Germinal center (tissue), 1 donor: ENCODE measurements around the gene PSMD2.
"Not testable (repeated sequence)": the region's sequence is repeated elsewhere in the genome, so short reads cannot be mapped to it uniquely, and the experiment has no call there.

Experiments used
- DNase-seq: peaks from one replicate; pipeline ENCODE4 v3.0.0; 2012; ENCODE audit warnings: mixed read lengths, low spot score

PSMD2 gene

DNA sequence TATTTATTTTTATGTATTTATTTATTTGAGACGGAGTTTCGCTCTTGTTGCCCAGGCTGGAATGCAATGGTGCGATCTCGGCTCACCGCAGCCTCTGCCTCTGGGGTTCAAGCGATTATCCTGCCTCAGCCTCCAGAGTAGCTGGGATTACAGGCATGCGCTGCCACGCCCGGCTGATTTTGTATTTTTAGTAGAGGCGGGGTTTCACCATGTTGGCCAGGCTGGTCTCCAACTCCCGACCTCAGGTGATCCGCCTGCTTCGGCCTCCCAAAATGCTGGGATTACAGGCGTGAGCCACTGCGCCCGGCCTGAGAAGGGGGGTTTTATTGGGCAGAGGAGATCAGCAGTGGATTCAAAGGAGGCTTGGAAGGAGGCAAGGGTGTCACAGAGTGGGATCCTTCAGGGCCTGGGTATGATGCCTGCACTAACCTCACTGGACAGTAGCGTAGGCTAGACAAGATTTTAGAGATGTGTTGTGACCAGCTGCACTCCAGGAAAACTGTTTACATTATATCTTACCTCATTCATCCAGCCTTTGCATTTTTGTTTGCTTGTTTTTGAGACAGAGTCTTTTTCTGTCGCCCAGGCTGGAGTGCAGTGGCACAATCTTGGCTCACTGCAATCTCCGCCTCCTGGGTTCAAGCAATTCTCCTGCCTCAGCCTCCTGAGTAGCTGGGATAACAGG, 40.6 kb downstream of the PSMD2 start:
- DNase-seq: not testable (repeated sequence)

DNA sequence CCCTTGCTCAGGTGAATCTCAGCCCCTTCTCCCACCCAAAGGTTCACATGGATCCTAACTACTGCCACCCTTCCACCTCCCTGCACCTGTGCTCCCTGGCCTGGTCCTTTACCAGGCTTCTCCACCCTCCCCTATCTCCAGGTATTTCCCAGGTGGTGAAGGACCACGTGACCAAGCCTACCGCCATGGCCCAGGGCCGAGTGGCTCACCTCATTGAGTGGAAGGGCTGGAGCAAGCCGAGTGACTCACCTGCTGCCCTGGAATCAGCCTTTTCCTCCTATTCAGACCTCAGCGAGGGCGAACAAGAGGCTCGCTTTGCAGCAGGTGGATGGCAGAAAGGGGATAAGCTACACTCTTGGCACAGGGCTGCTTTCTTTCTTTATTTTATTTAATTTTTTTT, 42.9 kb downstream of the PSMD2 start:
- DNase-seq: no peak

DNA sequence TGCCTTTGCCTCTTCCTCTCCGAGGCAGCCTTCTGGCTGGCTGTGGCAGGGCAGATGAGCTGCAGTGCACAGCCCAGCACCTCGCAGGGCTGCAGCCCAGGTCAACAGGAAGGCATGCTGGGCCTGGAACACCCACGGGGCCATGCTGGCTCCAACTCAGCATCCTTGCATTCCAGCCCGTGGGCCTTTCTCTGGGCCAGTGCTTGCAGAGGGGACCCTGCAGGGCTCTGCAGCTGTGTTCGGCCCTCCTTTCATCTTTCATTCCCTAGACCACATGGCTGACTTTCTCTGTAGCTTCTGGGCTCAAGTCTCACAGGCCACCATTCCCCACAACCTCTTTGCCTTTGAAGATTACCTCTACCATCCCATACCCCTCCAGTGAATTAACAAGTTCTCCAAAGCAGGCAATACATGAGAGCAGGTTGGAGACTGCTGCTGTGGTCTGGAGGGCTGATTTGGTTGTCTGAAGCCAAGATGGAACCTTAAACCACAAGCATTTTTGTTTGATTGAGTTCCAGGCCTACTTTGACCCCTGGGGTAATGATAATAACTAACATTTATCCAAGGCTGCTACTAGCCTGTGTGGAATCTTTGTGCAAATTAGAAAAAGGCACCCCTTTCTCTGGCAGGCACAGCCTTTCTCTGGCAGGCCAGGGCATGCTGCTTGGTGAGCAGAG, 44.3 kb downstream of the PSMD2 start:
- no peak for DNase-seq

DNA sequence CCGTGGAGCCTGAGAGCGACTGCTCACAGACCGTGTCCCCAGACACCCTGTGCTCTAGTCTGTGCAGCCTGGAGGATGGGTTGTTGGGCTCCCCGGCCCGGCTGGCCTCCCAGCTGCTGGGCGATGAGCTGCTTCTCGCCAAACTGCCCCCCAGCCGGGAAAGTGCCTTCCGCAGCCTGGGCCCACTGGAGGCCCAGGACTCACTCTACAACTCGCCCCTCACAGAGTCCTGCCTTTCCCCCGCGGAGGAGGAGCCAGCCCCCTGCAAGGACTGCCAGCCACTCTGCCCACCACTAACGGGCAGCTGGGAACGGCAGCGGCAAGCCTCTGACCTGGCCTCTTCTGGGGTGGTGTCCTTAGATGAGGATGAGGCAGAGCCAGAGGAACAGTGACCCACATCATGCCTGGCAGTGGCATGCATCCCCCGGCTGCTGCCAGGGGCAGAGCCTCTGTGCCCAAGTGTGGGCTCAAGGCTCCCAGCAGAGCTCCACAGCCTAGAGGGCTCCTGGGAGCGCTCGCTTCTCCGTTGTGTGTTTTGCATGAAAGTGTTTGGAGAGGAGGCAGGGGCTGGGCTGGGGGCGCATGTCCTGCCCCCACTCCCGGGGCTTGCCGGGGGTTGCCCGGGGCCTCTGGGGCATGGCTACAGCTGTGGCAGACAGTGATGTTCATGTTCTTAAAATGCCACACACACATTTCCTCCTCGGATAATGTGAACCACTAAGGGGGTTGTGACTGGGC, 45.7 kb downstream of the PSMD2 start:
- no peak for DNase-seq

DNA sequence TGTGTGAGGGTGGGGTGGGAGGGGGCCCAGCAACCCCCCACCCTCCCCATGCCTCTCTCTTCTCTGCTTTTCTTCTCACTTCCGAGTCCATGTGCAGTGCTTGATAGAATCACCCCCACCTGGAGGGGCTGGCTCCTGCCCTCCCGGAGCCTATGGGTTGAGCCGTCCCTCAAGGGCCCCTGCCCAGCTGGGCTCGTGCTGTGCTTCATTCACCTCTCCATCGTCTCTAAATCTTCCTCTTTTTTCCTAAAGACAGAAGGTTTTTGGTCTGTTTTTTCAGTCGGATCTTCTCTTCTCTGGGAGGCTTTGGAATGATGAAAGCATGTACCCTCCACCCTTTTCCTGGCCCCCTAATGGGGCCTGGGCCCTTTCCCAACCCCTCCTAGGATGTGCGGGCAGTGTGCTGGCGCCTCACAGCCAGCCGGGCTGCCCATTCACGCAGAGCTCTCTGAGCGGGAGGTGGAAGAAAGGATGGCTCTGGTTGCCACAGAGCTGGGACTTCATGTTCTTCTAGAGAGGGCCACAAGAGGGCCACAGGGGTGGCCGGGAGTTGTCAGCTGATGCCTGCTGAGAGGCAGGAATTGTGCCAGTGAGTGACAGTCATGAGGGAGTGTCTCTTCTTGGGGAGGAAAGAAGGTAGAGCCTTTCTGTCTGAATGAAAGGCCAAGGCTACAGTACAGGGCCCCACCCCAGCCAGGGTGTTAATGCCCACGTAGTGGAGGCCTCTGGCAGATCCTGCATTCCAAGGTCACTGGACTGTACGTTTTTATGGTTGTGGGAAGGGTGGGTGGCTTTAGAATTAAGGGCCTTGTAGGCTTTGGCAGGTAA, 46.5 kb downstream of the PSMD2 start:
- no peak for DNase-seq

DNA sequence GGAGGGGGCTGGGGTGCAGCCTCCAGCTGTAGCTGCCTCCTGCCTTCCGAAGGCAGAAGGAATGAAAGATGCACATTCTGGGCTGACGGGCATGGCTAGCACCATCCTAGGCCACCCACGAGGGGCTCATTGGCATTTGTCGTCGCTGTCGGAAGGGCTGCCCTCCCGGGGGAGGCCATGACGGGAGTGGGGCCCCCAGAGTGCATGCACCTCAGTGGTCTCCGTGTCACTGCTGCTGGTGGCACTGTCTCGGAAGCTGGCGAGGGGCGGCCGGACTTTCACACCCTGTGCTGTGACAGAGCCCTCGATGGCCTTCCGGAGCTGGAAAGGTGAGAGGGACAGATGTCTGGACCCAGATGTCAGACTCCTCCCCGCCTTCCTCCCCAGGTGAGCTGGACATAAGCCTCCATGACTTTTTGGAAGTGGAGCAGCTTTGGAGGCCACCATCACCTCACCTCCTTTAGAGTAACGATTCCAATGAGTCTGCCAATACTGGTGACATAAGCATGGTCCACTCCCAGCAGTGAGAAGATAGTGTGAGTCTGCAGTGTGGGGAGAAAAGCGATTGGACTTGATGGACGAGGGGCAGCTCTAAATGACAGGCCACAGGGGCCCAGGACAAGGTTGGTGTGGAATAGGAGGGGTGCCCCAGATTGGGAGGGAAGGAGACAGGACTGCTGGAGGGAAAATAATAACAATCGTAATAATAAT, 47.6 kb downstream of the PSMD2 start:
- no peak for DNase-seq

DNA sequence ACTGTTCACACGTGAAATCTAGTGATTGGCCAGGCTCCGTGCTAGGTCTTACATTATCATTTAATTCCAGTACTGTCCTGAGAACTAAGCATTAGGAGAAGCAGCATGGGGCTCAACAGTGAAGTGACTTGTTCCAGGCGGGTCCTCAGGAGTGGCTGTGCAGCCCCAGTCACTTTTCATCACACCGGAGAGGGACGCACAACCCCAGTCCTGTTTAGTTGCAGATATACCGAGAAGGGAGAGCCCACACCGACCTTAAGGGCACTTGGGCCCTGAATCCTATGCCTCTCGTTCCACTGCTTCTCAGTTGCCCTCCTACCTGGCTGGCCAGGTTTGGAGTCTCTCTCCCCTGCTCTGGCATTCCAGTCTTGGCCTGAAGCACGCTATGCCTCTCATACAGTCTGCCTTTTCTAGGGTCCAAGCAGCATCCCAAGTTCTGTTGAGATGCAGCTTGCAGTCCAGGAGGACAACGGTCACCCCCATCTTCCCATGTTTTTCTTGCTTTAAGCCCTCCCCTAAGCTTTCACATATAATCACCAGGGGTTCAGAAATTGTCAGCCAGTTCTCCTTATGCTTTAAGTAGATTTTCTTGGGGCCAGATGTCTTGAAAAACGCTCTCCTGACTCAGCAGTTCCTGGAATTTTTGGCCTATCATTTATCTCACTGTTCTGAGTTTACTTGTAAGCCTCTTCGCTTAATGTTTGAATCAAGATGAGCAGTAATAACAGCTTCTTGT, 48.4 kb downstream of the PSMD2 start:
- DNase-seq: no peak

DNA sequence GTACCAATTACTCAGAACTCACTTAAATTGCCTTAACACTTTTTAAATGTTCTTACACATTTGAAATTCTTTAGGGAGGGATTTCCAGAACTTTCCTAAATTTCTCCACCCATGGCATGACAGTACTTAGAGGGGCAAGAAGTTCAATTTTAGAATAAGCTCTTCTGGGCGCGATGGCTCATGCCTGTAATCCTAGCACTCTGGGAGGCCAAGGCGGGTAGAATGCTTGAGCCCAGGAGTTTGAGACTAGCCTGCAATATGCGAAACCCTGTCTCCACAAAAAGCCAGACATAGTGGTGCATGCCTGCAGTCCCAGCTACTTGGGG, 49.0 kb downstream of the PSMD2 start:
- no peak for DNase-seq

DNA sequence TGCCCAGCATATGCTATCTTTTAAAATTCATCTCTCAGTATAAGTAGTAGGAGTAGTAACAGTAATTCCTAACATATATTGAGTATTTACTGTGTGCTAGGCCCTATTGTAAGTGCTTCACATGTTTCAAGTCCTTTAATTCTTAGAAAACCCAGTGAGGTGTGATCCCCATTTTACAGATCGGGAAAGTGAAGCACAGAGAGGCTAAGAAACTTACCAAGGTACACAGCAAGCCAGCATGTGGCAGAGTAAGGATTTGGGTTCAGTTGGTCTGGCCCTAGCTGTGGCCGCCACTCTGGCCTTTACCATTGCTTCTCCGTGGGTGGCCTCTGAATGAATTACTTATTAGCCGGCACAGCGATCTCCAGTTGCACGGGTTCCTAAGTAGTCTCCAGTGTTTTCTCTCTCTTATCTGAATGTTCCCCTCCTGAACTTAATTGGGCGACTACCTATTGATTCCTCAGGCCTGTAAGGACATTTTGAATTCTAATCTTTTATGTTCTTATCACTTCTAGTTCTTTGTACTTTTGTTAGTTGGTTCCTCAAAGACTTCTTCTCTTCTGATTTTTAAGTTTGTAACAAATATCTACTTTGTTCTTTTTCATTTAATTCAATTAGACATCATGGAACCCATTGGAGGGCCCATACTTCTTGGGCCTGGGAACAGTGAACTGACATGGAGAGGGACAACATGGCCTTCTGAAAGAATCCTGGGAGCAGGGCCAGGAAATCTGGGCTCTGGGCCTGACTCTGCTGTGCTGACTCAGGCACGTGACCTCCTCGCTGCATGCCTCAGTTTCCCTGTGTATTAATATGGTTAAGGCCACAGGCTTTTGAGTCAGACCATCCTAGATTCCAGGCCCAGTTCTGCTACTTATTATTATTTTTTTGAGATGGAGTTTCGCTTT, 50.8 kb downstream of the PSMD2 start:
- no peak for DNase-seq

DNA sequence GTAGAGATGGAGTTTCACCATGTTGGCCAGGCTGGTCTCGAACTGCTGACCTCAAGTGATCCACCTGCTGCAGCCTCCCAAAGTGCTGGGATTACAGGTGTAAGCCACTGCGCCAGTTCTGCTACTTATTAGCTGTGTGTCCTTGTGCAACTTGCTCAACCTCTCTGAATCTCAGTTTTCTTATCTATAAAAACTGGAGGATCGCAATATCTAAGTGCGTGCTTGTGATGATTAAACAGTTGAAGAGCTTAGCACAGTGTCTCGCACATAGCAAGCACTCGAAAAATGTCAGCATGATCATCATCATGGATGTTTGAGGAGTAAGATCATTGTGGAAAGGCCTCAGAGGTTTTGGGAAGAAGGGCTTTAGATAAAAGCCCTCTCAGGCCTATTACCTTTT, 51.6 kb downstream of the PSMD2 start:
- no peak for DNase-seq

DNA sequence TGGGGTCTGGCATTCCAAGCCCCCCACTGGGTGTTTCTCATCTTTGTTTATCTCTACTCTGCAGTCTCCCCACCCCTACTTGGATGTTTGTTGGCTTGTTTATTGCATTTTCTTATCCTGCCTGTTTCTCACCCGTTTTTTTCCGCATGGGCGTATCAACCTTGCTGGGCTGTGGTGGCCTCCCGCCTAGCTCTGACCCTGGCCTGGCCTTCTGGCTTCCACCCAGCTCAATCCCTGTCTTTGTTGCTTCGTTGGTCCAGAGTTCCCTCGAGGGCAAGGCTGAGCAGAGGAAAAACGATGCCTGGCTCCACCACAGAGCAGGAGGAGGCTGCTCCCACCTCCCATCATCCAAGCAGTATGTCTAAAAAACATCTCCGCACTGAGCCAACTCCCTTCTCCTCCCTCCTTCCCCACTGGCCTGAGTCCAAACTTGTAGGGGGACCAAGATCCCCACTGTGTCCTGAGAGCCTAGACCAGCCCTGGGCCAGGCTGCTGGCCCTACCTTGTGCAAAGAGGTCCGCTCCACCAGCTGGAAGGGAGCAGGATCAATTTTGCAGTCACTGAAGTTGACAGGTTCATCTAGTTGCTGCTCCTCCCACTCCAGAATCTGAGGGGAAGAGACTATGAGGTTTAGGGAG, 52.6 kb downstream of the PSMD2 start:
- DNase-seq: no peak

DNA sequence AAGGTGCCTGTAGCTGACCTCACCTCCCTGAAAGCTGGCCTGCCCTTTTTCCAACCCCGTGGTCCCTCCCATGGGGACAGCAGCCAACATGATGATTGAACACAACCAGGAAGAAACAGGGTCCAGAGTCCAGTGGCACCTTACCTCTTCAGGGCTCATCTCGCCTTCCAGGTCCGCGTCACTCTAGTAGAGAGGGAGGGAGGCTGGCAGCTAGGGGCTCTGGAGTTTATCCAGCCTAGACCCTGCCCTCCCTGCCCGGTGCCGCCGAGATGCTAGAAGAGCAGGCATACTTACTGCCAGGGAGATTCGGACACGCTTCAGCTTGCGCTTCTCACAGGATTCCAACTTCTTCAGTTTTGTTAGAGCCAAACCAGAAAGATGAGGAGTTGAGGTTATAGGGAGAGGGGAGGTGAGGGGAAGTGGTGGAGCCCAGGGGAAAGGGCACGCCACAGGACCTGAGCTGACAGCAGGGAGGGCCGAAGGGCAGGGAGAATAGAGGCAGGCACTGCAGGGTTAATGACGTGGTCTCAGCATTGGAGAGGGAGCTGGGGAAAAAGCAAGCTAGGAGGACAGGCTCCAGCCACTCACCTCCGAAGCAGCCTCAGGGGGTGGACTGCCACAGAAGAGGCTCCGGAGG, 53.2 kb downstream of the PSMD2 start:
- no peak for DNase-seq

DNA sequence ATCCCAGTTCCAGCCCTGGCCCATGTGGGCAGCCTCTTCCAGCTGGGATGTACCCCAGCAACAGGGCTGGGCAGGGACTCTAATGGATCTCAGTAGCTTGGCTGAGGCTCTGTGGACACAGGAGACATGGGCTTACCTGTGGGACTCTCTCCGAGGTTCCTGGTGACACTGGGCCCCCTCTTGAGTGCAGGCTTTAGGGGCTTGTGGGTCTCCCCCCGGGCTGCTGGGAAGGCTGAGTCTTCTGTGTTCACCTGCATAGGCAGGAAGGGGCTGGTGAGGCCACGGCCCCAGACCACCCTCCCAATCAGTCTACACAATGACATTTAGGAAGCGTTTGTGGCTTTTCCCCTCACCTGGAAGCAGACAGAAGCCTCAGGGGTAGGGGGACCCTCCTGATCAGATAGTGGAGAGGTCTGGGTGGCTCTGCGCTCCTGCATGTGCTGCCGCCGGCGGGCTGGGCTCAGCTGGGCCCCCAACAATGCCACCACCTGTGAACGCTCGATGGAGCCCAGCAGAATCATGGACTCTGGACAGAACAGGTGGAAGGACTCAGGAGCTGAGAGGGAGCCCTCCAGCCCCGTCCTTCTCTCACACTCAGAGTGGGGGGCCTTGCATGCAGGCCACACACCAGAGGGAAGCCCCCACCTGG, 54.0 kb downstream of the PSMD2 start:
- DNase-seq: no peak

DNA sequence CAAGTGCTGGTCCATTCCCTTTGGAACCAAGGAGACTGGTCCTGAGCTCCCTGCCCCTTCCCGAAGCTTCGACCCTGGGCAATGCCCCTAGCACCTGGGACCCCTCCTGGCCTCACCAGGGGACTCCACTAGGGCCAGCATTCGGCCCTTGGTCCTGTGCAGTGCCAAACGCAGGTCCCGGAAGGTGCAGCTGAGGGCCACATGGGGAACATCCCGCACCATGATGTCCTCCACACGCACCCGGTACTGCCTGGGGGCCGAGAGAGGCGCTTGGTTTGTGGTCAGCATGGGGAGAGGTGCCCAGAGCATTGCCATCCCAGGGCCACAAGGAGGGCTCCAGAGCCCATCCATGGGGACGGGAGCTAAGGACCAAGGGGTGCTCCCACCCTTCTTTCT, 54.5 kb downstream of the PSMD2 start:
- DNase-seq: no peak

DNA sequence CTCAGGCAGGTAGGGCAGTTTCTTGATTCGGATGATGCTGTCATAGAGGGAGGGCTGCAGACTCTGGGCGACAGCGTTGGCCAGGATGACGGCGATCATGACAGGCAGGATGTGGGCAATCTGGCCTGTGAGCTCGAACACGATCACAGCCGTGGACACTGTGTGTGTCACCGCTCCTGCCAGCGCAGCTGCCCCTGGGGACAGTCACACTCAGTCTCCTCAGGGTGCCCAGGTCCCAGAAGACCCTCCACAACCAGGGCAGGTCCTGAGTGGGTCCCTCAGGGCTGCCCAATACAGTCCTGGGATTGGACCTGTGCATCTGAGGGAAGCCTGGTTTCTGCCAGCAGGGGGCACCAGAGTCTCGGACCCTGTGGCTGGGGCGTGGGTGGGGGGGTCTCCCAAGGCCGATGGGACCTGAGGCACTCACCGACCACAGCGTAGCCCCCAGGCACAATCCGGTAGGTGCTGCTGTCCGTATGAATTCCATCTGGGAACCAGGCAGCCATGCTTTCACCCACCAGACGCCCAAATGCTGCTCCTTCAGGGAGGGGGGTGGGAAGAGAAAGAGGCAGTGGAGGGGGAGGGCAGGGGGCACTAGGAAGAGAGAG, 55.2 kb downstream of the PSMD2 start:
- peak; percentile 64 for DNase-seq

DNA sequence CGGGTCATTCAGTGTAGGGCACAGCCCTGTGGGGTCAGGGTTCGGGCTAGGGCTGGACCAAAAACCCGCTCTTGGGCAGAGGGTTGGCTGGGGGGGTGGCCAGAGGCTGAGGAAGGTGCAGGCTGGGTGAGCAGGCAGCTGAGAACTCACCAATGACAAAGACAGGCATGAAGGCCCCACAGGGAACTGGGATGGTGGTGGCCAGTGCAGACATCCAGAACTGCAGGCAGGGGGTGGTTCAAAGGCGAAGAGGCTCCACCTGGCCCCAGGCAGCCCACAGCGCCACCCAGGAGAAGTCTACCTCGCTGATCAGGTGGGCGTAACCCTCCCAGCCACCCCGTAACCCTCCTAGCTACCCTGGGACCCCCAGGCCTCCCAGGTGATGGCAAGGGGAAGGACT, 55.7 kb downstream of the PSMD2 start:
- DNase-seq: no peak

DNA sequence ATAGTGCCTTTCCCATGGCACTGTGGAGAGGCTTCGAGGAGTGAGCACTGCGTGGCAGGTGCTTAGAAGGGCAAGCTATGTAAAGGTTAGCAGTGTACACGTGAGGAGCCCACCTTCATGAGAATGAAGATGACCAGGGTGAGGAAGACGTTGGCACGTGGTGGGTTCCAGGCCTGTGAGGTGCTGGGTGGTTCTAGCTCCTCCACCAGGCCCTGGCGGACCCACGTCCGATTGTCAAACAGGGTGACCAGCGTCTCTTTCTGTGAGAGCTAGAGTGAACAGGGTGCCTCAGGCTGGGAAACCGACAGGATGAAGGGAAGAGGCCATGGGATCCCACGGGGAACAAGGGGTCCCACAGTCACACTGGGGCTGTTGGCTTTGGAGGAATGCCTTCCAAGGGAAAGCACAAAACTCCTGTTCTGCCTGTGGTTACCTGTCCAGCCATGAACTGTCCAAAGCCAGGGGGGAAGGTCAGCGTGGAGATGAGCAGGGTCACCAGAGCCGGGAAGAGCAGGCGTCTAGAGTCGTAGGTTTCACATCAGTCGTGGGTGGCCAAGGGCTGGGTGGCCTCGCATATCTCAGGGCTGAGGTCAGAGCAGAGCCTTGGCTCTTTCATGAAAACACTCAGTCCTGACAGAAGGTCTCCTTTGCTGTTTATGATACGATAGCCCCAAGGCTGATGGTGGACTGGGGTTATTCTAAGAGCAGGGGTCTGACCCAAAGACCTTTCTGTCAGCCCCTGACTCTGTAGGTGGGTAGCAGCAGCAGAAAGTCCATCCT, 56.4 kb downstream of the PSMD2 start:
- DNase-seq: no peak
